CD4-positive, CD25-positive, alpha-beta regulatory T cell (primary cell): Measurements from ENCODE around the gene SYK. TPM values are rescaled to one million over a fixed set of nuclear protein-coding genes. Genes with fewer than 3 reads are reported as not detected.

Experiments
- ATAC-seq, 2 donors: fragments of 150-1000 bp; cut with Tn5 transposase; one replicate each; pipeline ENCODE4 v1.10.0; 2021; ENCODE audit warnings: low read depth in 2 of 2, moderate number of reproducible peaks in 2 of 2, moderate library complexity in 1 of 2
- DNase-seq, 3 donors: peaks; one replicate each; pipeline versions ENCODE4 v3.0.0 to v3.0.0-alpha.2; 2012 to 2022; ENCODE audit warnings: mixed read lengths in 1 of 3
- H3K27ac ChIP-seq: one replicate; pipeline ENCODE4 v1.7.0; 2013; ENCODE audit warnings: mild to moderate bottlenecking, low read length; ENCODE audit not compliant: insufficient read depth, poor library complexity, severe bottlenecking
- H3K27me3 ChIP-seq: one replicate; pipeline ENCODE4 v1.7.0; 2013; ENCODE audit warnings: low read length; ENCODE audit not compliant: control insufficient read depth, insufficient read depth
- H3K36me3 ChIP-seq: one replicate; pipeline ENCODE4 v1.7.0; 2013; ENCODE audit warnings: mild to moderate bottlenecking, low read length, moderate library complexity; ENCODE audit not compliant: control insufficient read depth, insufficient read depth
- H3K4me1 ChIP-seq: 2 replicates; pipeline ENCODE4 v1.7.0; 2013; ENCODE audit warnings: mild to moderate bottlenecking, low read length; ENCODE audit not compliant: insufficient read depth, control insufficient read depth, poor library complexity, severe bottlenecking
- H3K4me3 ChIP-seq: one replicate; pipeline ENCODE4 v1.7.0; 2013; ENCODE audit warnings: low read depth, mild to moderate bottlenecking, low read length, moderate library complexity
- H3K9me3 ChIP-seq, 2 experiments: 1 replicate in 1 of 2; 2 replicates in 1 of 2; pipeline ENCODE4 v1.7.0; 2013; ENCODE audit warnings: low read length in 2 of 2, mild to moderate bottlenecking in 1 of 2, moderate library complexity in 1 of 2; ENCODE audit not compliant: control insufficient read depth in 2 of 2
- H3K27ac Mint-ChIP-seq, 3 donors: one replicate each; pipeline ENCODE4 v1.8.0; 2020 to 2022; ENCODE audit warnings: mild to moderate bottlenecking in 3 of 3, mixed read lengths in 3 of 3, moderate library complexity in 2 of 3
- H3K27me3 Mint-ChIP-seq: one replicate; pipeline ENCODE4 v1.8.0; 2022; ENCODE audit warnings: mild to moderate bottlenecking, mixed read lengths
- H3K36me3 Mint-ChIP-seq: one replicate; pipeline ENCODE4 v1.8.0; 2020; ENCODE audit warnings: mixed read lengths
- H3K4me1 Mint-ChIP-seq, 4 donors: one replicate each; pipeline ENCODE4 v1.8.0; 2020 to 2022; ENCODE audit warnings: mixed read lengths in 4 of 4, mild to moderate bottlenecking in 1 of 4
- H3K4me3 Mint-ChIP-seq, 4 donors: one replicate each; pipeline ENCODE4 v1.8.0; 2020 to 2022; ENCODE audit warnings: mild to moderate bottlenecking in 4 of 4, mixed read lengths in 4 of 4, moderate library complexity in 3 of 4
- H3K9me3 Mint-ChIP-seq, 7 donors: one replicate each; pipeline ENCODE4 v1.8.0; 2020 to 2022; ENCODE audit warnings: mixed read lengths in 7 of 7, mild to moderate bottlenecking in 3 of 7, moderate library complexity in 2 of 7
- polyA plus RNA-seq, 4 donors: library from polyadenylated mRNA; unstranded; fragments of 300-500 nt; fragmentation: Illumina TruSeq; gene quantifications; one replicate each; pipeline ENCODE4 v1.2.3, GENCODE V29; 2021
- total RNA-seq: library from RNA; stranded (reverse); gene quantifications from one replicate; pipeline ENCODE4 v1.2.3, GENCODE V29; 2022

The SYK gene
- total and polyA plus RNA-seq, 5 donors from 2014 or later: 0.13 to 0.81 (median 0.48) TPM; not detected in 1

DNA sequence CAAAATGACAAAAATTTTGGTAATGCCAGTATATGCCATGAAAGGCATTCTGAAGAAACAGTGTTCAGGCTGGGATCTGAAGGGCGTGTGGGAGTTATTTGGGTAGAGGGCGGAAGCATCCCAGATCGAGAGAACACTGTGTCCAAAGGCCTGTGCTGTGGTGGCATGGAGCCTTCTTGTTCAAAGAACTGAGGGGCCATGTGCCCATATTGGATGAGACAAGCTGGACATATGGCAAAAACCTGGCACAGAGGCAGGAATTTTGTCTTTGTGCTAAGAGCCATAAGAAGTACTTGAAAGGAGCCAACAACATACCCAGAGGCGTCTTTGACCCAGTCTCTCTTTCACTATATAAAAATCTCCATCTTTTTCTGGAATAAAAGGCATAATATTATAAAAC is 128.0 kb downstream of the SYK start:
- H3K27ac Mint-ChIP-seq: no peak overlapping the region
- DNase-seq (no peak), ATAC-seq (no peak)
- peaks cover 14% of the 10 kb centered on the region for H3K27me3 Mint-ChIP-seq
- Histone ChIP-seq H3K27ac (no peak overlapping the region), H3K27me3 (peaks cover 2% of the 10 kb centered on the region), H3K4me3 (no peak overlapping the region), H3K36me3 (no peaks in the 10 kb centered on the region), H3K9me3 (no peaks in the 10 kb centered on the region), H3K4me1 (no peaks in the 10 kb centered on the region)
- no peak overlapping the region for H3K4me3 Mint-ChIP-seq
- H3K36me3 Mint-ChIP-seq: no peaks in the 10 kb centered on the region
- H3K4me1 Mint-ChIP-seq: no peaks in the 10 kb centered on the region
- H3K9me3 Mint-ChIP-seq: no peaks in the 10 kb centered on the region

DNA sequence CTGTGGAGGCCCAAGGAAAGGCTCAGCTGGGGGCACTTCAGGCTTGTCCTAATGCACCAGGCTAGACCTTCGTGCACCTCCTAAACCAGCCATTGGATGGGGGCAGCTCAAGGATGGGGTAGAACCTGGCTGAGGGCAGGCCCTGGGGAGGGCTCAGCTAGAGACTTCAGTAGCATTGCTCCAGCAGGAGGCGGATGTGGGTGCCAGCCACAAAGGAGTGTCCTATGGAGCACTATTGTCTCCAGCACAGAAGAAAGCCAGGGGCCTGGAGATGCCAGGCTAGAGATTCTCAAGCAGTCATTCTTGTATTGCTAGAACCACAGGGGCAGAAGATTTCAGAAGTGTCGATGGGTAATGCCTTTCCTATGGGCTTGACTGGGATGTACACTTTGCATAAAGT is 131.8 kb downstream of the SYK start:
- Mint-ChIP-seq H3K4me1 (no peaks in the 10 kb centered on the region), H3K36me3 (no peaks in the 10 kb centered on the region), H3K9me3 (no peaks in the 10 kb centered on the region), H3K4me3 (no peak overlapping the region), H3K27ac (no peak overlapping the region), H3K27me3 (peaks cover 4% of the 10 kb centered on the region)
- no peaks in the 10 kb centered on the region for H3K4me1 ChIP-seq
- no peak for DNase-seq
- H3K27ac ChIP-seq: no peak overlapping the region
- no peak overlapping the region for H3K4me3 ChIP-seq
- H3K9me3 ChIP-seq: no peaks in the 10 kb centered on the region
- H3K27me3 ChIP-seq: no peaks in the 10 kb centered on the region
- H3K36me3 ChIP-seq: no peaks in the 10 kb centered on the region
- ATAC-seq: no peak

DNA sequence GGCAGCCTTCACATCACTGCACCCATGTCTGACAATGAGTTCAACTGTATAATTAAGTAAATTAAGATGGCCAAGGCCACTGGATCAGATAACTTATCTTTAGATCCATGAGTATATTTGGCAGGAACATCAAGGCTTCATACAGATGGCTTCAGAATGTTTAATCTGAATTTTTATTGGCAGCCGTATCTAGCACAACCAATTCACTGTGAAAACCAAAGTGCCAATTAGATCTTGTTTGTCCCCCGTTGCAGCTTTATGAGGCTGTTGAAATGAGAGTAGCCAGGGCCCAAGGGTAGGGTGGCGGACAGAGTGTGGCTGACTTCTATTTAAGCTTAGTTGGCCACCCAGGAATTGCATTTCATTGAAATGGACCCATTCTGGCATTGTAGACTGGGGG is 137.7 kb downstream of the SYK start:
- ATAC-seq: no peak
- Mint-ChIP-seq H3K4me1 (no peaks in the 10 kb centered on the region), H3K27me3 (no peaks in the 10 kb centered on the region), H3K4me3 (no peak overlapping the region), H3K9me3 (peaks cover 0 to 2% (median 0%) of the 10 kb centered on the region in 7 donors), H3K36me3 (no peaks in the 10 kb centered on the region), H3K27ac (no peak overlapping the region)
- no peaks in the 10 kb centered on the region for H3K9me3 ChIP-seq
- DNase-seq: no peak
- no peaks in the 10 kb centered on the region for H3K4me1 ChIP-seq
- no peaks in the 10 kb centered on the region for H3K36me3 ChIP-seq
- H3K27ac ChIP-seq: no peak overlapping the region
- H3K4me3 ChIP-seq: no peak overlapping the region
- H3K27me3 ChIP-seq: peaks cover 3% of the 10 kb centered on the region

DNA sequence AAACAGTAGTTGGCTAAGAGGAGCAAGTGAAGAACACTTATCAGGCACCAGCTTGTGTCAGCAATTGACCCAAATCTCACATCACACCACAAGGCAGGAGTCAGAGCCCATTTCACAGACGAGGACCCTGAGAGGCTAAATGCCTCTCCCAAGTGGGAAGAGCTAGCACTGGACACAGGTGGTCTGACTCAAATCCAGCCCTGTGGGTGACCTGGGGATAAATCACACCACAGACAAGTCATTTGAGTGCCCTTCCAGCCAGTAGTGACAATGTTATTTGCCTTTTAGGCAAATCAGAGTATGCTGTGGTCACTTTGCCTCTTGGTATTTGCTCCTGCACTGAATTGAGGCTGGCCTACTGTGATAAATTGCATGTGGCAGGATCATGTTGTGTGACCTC is 138.7 kb downstream of the SYK start:
- H3K4me1 Mint-ChIP-seq: no peaks in the 10 kb centered on the region
- H3K27me3 ChIP-seq: peaks cover 3% of the 10 kb centered on the region
- no peaks in the 10 kb centered on the region for H3K4me1 ChIP-seq
- no peak overlapping the region for H3K4me3 ChIP-seq
- no peak overlapping the region for H3K27ac Mint-ChIP-seq
- ATAC-seq (no peak), DNase-seq (no peak)
- no peaks in the 10 kb centered on the region for H3K36me3 ChIP-seq
- H3K9me3 Mint-ChIP-seq: peaks cover 0 to 2% (median 0%) of the 10 kb centered on the region in 7 donors
- H3K27ac ChIP-seq: no peak overlapping the region
- no peaks in the 10 kb centered on the region for H3K27me3 Mint-ChIP-seq
- no peaks in the 10 kb centered on the region for H3K9me3 ChIP-seq
- no peak overlapping the region for H3K4me3 Mint-ChIP-seq
- H3K36me3 Mint-ChIP-seq: no peaks in the 10 kb centered on the region

DNA sequence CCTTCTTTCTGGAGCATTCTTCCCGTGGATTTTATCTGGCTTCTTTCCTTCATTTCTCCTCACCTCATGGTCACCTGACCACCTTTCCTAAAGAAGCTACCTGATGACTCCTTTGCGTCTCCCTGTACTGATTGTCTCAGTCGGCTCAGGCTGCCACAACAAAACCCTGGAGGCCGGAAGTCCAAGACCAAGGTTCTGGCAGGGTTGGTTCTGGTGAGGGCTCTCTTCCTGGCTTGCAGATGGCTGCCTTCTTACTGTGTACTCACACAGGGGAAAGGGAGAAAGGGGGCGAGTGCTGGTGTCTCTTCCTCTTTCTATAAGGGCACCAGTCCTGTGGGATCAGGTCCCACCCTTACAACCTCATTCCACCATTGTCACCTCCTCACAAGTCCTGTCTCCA is 140.0 kb downstream of the SYK start:
- H3K9me3 ChIP-seq: no peaks in the 10 kb centered on the region
- Mint-ChIP-seq H3K4me1 (no peaks in the 10 kb centered on the region), H3K27ac (no peak overlapping the region), H3K9me3 (peaks cover 0 to 2% (median 0%) of the 10 kb centered on the region in 7 donors), H3K36me3 (no peaks in the 10 kb centered on the region), H3K4me3 (no peak overlapping the region), H3K27me3 (peaks cover 4% of the 10 kb centered on the region)
- no peaks in the 10 kb centered on the region for H3K4me1 ChIP-seq
- H3K4me3 ChIP-seq: no peak overlapping the region
- peaks cover 3% of the 10 kb centered on the region for H3K27me3 ChIP-seq
- no peak for ATAC-seq
- no peak overlapping the region for H3K27ac ChIP-seq
- DNase-seq: no peak
- no peaks in the 10 kb centered on the region for H3K36me3 ChIP-seq

DNA sequence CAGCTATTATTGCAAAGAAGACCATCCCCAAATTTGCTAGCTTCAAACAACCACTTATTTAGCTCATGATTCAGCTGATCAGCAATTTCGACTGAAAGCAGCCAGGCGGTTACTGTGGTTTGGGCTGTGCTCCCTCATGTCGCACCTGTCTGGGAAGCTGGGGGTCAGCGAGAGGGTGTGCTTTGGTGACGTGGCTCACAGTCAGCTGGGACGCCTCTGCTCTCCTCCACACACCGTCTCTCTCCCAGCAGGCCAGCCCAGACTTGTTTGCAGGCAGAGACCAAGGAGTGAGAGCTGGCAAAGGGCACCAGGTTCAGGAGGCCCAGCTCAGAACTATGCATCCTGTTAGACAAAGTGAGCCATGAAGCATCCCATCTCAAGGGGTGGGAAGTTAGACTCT is 140.9 kb downstream of the SYK start:
- no peak overlapping the region for H3K27ac ChIP-seq
- H3K27me3 ChIP-seq: peaks cover 3% of the 10 kb centered on the region
- peaks cover 5% of the 10 kb centered on the region for H3K27me3 Mint-ChIP-seq
- H3K4me3 Mint-ChIP-seq: no peak overlapping the region
- ATAC-seq (no peak), DNase-seq (no peak)
- no peak overlapping the region for H3K4me3 ChIP-seq
- H3K9me3 ChIP-seq: no peaks in the 10 kb centered on the region
- H3K27ac Mint-ChIP-seq: no peak overlapping the region
- H3K36me3 ChIP-seq: no peaks in the 10 kb centered on the region
- H3K36me3 Mint-ChIP-seq: no peaks in the 10 kb centered on the region
- no peaks in the 10 kb centered on the region for H3K4me1 Mint-ChIP-seq
- H3K4me1 ChIP-seq: no peaks in the 10 kb centered on the region
- H3K9me3 Mint-ChIP-seq: peaks cover 0 to 2% (median 0%) of the 10 kb centered on the region in 7 donors

DNA sequence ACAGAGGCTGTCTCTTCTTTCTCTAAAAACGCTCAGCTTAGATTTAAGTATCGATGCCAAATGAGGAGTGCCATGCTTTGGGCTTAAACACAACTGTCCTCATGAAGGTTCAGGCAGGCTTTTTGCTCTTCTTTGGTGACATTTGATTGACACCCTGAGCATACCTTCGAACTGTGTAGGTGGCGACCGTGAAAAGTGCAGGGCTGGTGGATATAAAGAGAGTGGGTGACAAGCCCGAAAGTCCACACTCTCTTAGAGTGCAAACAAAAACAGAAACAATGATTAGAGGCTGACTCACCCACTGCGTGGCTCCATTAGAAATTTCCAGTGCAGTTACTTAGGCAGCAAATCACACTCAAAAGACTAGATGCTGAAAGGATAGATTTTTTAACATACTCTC is 141.7 kb downstream of the SYK start:
- Mint-ChIP-seq H3K9me3 (peaks cover 0 to 2% (median 0%) of the 10 kb centered on the region in 7 donors), H3K27me3 (peaks cover 11% of the 10 kb centered on the region), H3K36me3 (no peaks in the 10 kb centered on the region), H3K27ac (no peak overlapping the region), H3K4me3 (no peak overlapping the region), H3K4me1 (no peaks in the 10 kb centered on the region)
- Histone ChIP-seq H3K27ac (no peak overlapping the region), H3K4me1 (no peaks in the 10 kb centered on the region), H3K4me3 (no peak overlapping the region), H3K9me3 (no peaks in the 10 kb centered on the region), H3K27me3 (peaks cover 6% of the 10 kb centered on the region), H3K36me3 (no peaks in the 10 kb centered on the region)
- ATAC-seq: no peak
- DNase-seq: no peak

DNA sequence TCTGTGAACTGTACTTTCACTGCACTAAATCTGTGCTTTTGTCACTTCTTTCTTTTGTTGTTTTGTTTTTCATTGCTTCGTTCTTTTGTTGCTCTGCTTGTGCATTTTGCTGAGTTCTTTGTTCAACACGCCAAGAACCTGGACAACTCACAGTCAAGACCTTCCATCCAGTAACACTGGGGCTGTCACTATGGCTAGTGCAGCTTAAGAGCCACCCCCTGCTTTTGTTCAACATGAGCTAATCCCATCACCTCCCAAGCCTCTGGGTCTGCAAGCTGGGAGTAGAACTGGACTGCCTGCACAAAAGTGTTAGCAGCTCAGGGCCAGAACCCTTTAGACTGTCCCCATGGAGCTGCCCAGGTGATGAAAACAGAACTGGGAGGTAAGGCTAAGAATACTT is 143.7 kb downstream of the SYK start:
- DNase-seq (no peak), ATAC-seq (no peak)
- H3K27ac Mint-ChIP-seq: no peak overlapping the region
- H3K36me3 ChIP-seq: no peaks in the 10 kb centered on the region
- H3K27me3 Mint-ChIP-seq: peaks cover 11% of the 10 kb centered on the region
- H3K9me3 Mint-ChIP-seq: peaks cover 0 to 2% (median 0%) of the 10 kb centered on the region in 7 donors
- H3K9me3 ChIP-seq: no peaks in the 10 kb centered on the region
- H3K36me3 Mint-ChIP-seq: no peaks in the 10 kb centered on the region
- H3K4me1 ChIP-seq: no peaks in the 10 kb centered on the region
- peaks cover 9% of the 10 kb centered on the region for H3K27me3 ChIP-seq
- H3K4me3 ChIP-seq: no peak overlapping the region
- H3K27ac ChIP-seq: no peak overlapping the region
- H3K4me3 Mint-ChIP-seq: no peak overlapping the region
- H3K4me1 Mint-ChIP-seq: no peaks in the 10 kb centered on the region
